DMS 273 (cell line): ENCODE data around the gene TEAD1.
A peak's percentile ranks its signal among the peaks of the same experiment; 100 is the strongest.

Experiments
- DNase-seq: peaks from one replicate; lab custom pipeline; 2025; ENCODE audit not compliant: unreplicated experiment; lab: John Stamatoyannopoulos, UW

Gene TEAD1

GRCh38 chr11:12705874-12706273 lies 31.7 kb downstream of the TEAD1 start:
- DNase-seq = no peak

- peak; percentile 66 for DNase-seq
Observed at GRCh38 chr11:12706545-12707499, 32.6 kb downstream of the TEAD1 start.

- DNase-seq = no peak
Observed at GRCh38 chr11:12707500-12707880, 33.3 kb downstream of the TEAD1 start.

- no peak for DNase-seq
Observed at GRCh38 chr11:12711496-12711895, 37.3 kb downstream of the TEAD1 start.

GRCh38 chr11:12712132-12712531 lies 37.9 kb downstream of the TEAD1 start:
- no peak for DNase-seq

- no peak for DNase-seq
Observed at GRCh38 chr11:12715131-12715530, 40.9 kb downstream of the TEAD1 start.

- no peak for DNase-seq
Observed at GRCh38 chr11:12715941-12716340, 41.7 kb downstream of the TEAD1 start.

GRCh38 chr11:12716816-12717215 lies 42.6 kb downstream of the TEAD1 start:
- DNase-seq = no peak

- DNase-seq = no peak
Observed at GRCh38 chr11:12717851-12718291, 43.6 kb downstream of the TEAD1 start.

- no peak for DNase-seq
Observed at GRCh38 chr11:12719221-12719620, 45.0 kb downstream of the TEAD1 start.

GRCh38 chr11:12721816-12722604 lies 47.8 kb downstream of the TEAD1 start:
- no peak for DNase-seq

- no peak for DNase-seq
Observed at GRCh38 chr11:12723421-12724300, 49.4 kb downstream of the TEAD1 start.

- peak; percentile 56 for DNase-seq
Observed at GRCh38 chr11:12724301-12725054, 50.3 kb downstream of the TEAD1 start.

GRCh38 chr11:12725055-12725862 lies 51.0 kb downstream of the TEAD1 start:
- DNase-seq = no peak

- DNase-seq = no peak
Observed at GRCh38 chr11:12725863-12726682, 51.9 kb downstream of the TEAD1 start.

GRCh38 chr11:12727563-12728211 lies 53.5 kb downstream of the TEAD1 start:
- no peak for DNase-seq

- DNase-seq = no peak
Observed at GRCh38 chr11:12728417-12728816, 54.2 kb downstream of the TEAD1 start.

- DNase-seq = no peak
Observed at GRCh38 chr11:12729941-12730340, 55.7 kb downstream of the TEAD1 start.
